C4-2B (cell line): Measurements from ENCODE around the gene BID.
"Not testable (repeated sequence)": the region's sequence is repeated elsewhere in the genome, so short reads cannot be mapped to it uniquely, and the experiment has no call there.

Source experiments
- ZFX ChIP-seq: fragments of 450-650 bp; IDR thresholded peaks from 2 replicates; pipeline ENCODE4 v1.6.1; 2017
- TF ChIP-seq, protein P1 (sequence below): fragments of 450-650 bp; conservative IDR thresholded peaks from 2 replicates; pipeline ENCODE4 v1.5.1; 2017; ENCODE audit warnings: mild to moderate bottlenecking

DNA sequence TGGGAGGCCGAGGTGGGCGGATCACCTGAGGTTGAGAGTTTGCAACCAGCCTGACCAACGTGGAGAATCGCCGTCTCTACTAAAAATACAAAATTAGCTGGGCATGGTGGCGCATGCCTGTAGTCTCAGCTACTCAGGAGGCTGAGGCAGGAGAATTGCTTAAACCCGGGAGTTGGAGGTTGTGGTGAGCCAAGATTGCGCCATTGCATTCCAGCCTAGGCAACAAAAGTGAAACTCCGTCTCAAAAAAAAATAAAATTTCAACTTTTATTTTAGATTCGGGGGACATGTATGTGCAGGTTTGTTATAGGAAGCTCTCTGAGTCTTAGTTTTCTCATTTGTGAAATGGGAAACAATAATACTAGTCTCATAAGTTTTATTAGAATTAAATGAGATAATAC lies 77.1 kb downstream of the BID start:
- TF ChIP-seq, protein P1, sequence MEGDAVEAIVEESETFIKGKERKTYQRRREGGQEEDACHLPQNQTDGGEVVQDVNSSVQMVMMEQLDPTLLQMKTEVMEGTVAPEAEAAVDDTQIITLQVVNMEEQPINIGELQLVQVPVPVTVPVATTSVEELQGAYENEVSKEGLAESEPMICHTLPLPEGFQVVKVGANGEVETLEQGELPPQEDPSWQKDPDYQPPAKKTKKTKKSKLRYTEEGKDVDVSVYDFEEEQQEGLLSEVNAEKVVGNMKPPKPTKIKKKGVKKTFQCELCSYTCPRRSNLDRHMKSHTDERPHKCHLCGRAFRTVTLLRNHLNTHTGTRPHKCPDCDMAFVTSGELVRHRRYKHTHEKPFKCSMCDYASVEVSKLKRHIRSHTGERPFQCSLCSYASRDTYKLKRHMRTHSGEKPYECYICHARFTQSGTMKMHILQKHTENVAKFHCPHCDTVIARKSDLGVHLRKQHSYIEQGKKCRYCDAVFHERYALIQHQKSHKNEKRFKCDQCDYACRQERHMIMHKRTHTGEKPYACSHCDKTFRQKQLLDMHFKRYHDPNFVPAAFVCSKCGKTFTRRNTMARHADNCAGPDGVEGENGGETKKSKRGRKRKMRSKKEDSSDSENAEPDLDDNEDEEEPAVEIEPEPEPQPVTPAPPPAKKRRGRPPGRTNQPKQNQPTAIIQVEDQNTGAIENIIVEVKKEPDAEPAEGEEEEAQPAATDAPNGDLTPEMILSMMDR, result not testable (repeated sequence)
- not testable (repeated sequence) for TF ChIP-seq ZFX
